ENCODE data around the gene UTP14A.

Gene UTP14A

DNA sequence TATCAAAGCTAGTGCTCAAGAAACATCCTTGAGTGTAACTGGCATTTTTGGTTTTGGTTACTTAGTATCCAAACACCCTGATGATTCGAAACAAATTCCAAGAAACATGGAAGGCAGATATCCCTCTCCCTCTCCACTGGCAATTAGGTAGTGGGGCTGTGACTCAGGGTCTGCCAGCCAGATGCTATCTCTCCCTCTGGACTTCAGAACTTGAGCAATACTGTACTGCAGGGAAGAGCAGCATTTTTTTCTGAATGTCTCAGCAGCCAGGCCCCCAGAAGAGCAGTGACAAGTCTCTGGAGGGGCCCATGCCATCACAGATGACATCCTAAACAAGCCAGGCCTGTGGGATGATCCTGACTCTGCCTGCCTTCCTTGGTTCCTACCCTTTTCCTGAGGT is 39.2 kb downstream of the UTP14A start:
- DNase-seq (ENCODE audit: low read depth in 2 of 2, low spot score in 1 of 2) = no peak

- DNase-seq (ENCODE audit: low read depth in 2 of 2, low spot score in 1 of 2) = no peak
Observed at GRCh38 chrX:129953334-129953648, 47.3 kb downstream of the UTP14A start.

DNA sequence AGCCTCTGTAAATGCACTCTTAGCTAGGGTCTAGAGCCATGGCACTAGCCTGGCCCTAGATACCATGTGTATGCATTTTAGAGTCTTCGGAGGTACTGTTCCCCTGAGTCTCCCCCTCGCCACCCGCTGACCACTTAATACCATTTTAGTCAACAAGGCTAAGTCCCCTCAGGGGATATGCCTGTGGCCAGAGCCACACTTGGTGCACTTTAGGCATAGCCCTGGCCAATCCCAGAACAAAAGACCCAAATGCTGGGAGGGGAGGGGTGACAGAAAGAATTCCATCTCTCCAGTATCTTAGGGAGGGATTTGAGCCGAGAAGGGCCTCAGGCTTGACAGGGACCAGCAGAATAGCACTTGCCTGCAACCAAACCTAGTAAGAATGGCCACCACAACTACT is 47.9 kb downstream of the UTP14A start:
- no peak for DNase-seq (ENCODE audit: low read depth in 2 of 2, low spot score in 1 of 2)

DNA sequence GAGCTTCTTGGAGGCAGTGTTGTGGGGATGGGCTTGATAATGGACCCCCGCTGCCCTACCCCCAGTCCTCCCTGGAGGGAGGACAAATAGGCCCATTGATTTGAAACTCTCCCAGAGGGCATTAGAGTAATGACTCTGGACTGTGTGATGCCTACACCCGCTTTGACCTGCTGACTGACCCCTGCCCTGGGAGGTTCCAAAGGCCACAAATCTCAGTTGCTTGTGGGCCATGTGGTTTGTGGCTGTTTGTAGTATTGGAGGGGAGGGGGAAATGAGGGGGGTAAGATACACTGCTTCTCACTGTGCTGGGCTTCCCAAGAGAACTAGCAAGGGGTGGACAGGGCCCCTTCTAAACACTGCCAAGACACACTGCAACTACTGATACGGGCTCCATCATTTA is 48.8 kb downstream of the UTP14A start:
- no peak for DNase-seq (ENCODE audit: low read depth in 2 of 2, low spot score in 1 of 2)

- no peak for DNase-seq (ENCODE audit: low read depth in 2 of 2, low spot score in 1 of 2)
Observed at GRCh38 chrX:129955682-129956081, 49.7 kb downstream of the UTP14A start.

- DNase-seq (ENCODE audit: low read depth in 2 of 2, low spot score in 1 of 2) = no peak
Observed at GRCh38 chrX:129956145-129956544, 50.2 kb downstream of the UTP14A start.

- DNase-seq (ENCODE audit: low read depth in 2 of 2, low spot score in 1 of 2) = no peak
Observed at GRCh38 chrX:129956765-129957164, 50.8 kb downstream of the UTP14A start.

GRCh38 chrX:129957241-129958082 is 51.5 kb downstream of the UTP14A start:
- DNase-seq (ENCODE audit: low read depth in 2 of 2, low spot score in 1 of 2) = no peak

DNA sequence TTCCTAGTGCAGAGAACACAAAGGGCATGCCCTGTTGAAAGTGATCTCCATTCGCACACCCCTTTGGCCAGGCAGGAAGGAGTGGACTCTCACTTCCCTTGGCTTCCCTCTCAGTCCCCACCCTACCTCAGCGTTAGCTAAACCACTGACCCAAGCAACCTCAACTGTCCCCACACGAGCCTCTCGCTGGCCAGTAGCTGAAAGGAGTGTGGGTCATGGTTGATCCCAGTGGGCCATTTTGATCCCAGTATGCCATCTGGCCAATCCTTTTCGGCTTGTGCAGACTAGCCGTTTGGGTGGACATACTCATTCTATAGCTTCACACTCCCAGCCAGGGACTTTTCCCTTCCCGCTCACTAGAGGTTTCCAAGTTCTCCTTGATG is 52.1 kb downstream of the UTP14A start:
- DNase-seq (ENCODE audit: low read depth in 2 of 2, low spot score in 1 of 2) = no peak

GRCh38 chrX:129958814-129959492 is 53.0 kb downstream of the UTP14A start:
- DNase-seq (ENCODE audit: low read depth in 2 of 2, low spot score in 1 of 2) = no peak

- DNase-seq (ENCODE audit: low read depth in 2 of 2, low spot score in 1 of 2) = no peak
Observed at GRCh38 chrX:129959493-129959832, 53.5 kb downstream of the UTP14A start.

GRCh38 chrX:129961180-129962083 is 55.5 kb downstream of the UTP14A start:
- peak in 1 of 2 donors; percentile 29 for DNase-seq (ENCODE audit: low read depth in 2 of 2, low spot score in 1 of 2)

DNA sequence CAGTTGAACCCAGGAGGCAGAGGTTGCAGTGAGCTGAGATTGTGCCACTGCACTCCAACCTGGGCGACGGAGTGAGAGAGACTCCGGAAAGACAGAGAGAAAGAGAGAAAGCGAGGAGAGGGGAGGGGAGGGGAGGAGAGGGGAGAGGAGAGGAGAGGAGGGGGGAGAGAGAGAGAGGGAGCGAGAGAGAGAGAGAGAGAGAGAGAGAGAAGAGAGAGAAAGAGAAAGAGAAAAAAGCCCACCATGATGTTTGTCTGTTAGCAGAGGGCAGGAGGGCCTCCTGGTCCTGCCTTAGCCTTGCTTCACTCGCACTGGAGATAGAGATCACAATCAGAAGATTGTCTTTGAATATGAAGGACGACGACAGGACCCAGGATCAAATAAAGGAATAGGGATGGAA is 57.8 kb downstream of the UTP14A start:
- no peak for DNase-seq (ENCODE audit: low read depth in 2 of 2, low spot score in 1 of 2)

- DNase-seq (ENCODE audit: low read depth in 2 of 2, low spot score in 1 of 2) = no peak
Observed at GRCh38 chrX:129965166-129965565, 59.2 kb downstream of the UTP14A start.

DNA sequence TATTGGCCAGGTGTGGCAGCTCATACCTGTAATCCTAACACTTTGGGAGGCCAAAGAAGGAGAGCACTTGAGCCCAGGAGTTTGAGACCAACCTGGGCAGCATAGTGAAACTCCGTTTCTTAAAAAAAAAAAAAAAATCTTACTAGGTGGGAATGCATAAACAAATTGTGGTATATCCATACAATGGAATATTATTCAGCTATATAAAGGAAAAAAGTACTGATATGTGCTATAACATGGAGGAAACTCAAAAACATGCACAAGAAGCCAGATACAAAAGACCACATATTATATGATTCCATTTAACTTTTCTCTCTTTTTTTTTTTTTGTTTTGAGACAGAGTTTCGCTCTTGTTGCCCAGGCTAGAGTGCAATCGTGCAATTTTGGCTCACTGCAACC is 63.0 kb downstream of the UTP14A start:
- DNase-seq (ENCODE audit: low read depth in 2 of 2, low spot score in 1 of 2) = no peak

DNA sequence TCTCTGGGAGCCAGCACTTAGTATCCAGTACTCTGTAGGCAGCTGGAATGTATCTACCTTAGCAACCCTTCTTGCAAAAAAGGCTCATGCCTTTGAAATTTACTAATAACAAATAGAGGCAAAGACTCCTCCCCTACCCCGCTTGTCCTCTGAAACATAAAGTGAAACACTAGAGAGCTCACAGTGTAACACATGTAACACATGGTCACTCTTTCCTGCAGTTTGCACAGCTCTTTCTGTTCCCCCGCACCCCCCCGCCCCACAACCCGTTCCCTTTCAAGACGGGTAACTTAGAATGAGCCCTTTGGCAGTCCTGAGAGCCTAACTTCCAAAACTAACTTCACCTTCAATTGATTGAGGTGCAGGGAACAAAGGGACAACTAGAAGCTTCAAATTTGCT is 70.5 kb downstream of the UTP14A start:
- DNase-seq (ENCODE audit: low read depth in 2 of 2, low spot score in 1 of 2) = no peak

All from stimulated activated CD8-positive, alpha-beta memory T cell treated with anti-CD3 and anti-CD28 coated beads, Interleukin-4, amount 100 ng/mL, for 4 hours (primary cell).